Neural cell (in vitro differentiated cells): Measurements from ENCODE around the gene BCL6B. TPM values are rescaled to one million over a fixed set of nuclear protein-coding genes. Genes with fewer than 3 reads are reported as not detected.

Experiments
- H2AFZ ChIP-seq: fragments of 200-600, 300-800 bp; sonication (generic), shearing (Covaris generic); 2 replicates; pipeline ENCODE4 v1.6.0; 2014; ENCODE audit warnings: low read depth, mild to moderate bottlenecking, antibody characterized with exemption, low read length, moderate library complexity
- H3F3A ChIP-seq: fragments of 200-600 bp; shearing (Covaris generic); 2 replicates; pipeline ENCODE4 v1.6.1; 2016; ENCODE audit warnings: mild to moderate bottlenecking, moderate library complexity, mixed read lengths, antibody characterized with exemption, low read length; ENCODE audit not compliant: insufficient read depth, poor library complexity, severe bottlenecking
- H3K27ac ChIP-seq: fragments of 200-600, 300-800 bp; sonication (generic), shearing (Covaris generic); 2 replicates; pipeline ENCODE4 v1.5.1; 2014; ENCODE audit warnings: mild to moderate bottlenecking, low read length, moderate library complexity
- H3K27me3 ChIP-seq: fragments of 300-800, 200-600 bp; sonication (generic), shearing (Covaris generic); 2 replicates; pipeline ENCODE4 v1.6.0; 2014; ENCODE audit warnings: mild to moderate bottlenecking, low read depth, low read length, moderate library complexity; ENCODE audit not compliant: insufficient read depth
- H3K36me3 ChIP-seq: fragments of 300-800, 200-600 bp; sonication (generic), shearing (Covaris generic); 2 replicates; pipeline ENCODE4 v1.5.1; 2014; ENCODE audit warnings: mild to moderate bottlenecking, antibody characterized with exemption, low read length, moderate library complexity; ENCODE audit not compliant: insufficient read depth
- H3K4me2 ChIP-seq: fragments of 300-800, 200-600 bp; sonication (generic), shearing (Covaris generic); 2 replicates; pipeline ENCODE4 v1.6.0; 2014; ENCODE audit warnings: mild to moderate bottlenecking, low read length
- H3K4me3 ChIP-seq: fragments of 300-800, 200-600 bp; sonication (generic), shearing (Covaris generic); 2 replicates; pipeline ENCODE4 v1.5.1; 2014; ENCODE audit warnings: mild to moderate bottlenecking, low read length, moderate library complexity
- H3K79me2 ChIP-seq: fragments of 200-600 bp; shearing (Covaris generic); replicated peaks from 2 replicates; pipeline ENCODE4 v1.6.0; 2014; ENCODE audit warnings: mild to moderate bottlenecking, low read length, moderate library complexity; ENCODE audit not compliant: insufficient read depth
- H3K9ac ChIP-seq: fragments of 300-800, 200-600 bp; sonication (generic), shearing (Covaris generic); 2 replicates; pipeline ENCODE4 v1.6.1; 2016; ENCODE audit warnings: mild to moderate bottlenecking, low read length, mixed read lengths
- H3K9me2 ChIP-seq: fragments of 200-600 bp; shearing (Covaris generic); 2 replicates; pipeline ENCODE4 v1.6.1; 2016; ENCODE audit warnings: mild to moderate bottlenecking, low read length, mixed read lengths; ENCODE audit not compliant: insufficient read depth
- H3K9me3 ChIP-seq: fragments of 200-600, 300-800 bp; sonication (generic), shearing (Covaris generic); 2 replicates; pipeline ENCODE4 v1.6.1; 2016; ENCODE audit warnings: mild to moderate bottlenecking, mixed run types, low read length, moderate library complexity, mixed read lengths
- H4K20me1 ChIP-seq: fragments of 200-600 bp; shearing (Covaris generic); 2 replicates; pipeline ENCODE4 v1.6.1; 2016; ENCODE audit warnings: mild to moderate bottlenecking, mixed run types; ENCODE audit not compliant: insufficient read depth
- CTCF ChIP-seq: fragments of 450-650 bp; IDR thresholded peaks from 2 replicates; pipeline ENCODE4 v1.5.1; 2014; ENCODE audit warnings: antibody characterized with exemption, mild to moderate bottlenecking, moderate library complexity; ENCODE audit not compliant: poor library complexity, severe bottlenecking
- EP300 ChIP-seq: fragments of 450-650 bp; conservative IDR thresholded peaks from 2 replicates; pipeline ENCODE4 v1.6.1; 2014; ENCODE audit warnings: antibody characterized with exemption, mild to moderate bottlenecking, moderate library complexity; ENCODE audit not compliant: poor library complexity, severe bottlenecking
- EZH2 ChIP-seq: fragments of 200-600, 300-800 bp; shearing (Covaris generic), sonication (generic); IDR thresholded peaks from 2 replicates; pipeline ENCODE4 v1.6.1; 2014; ENCODE audit warnings: antibody characterized with exemption, low read length, borderline replicate concordance, mild to moderate bottlenecking; ENCODE audit not compliant: insufficient read depth, poor library complexity, severe bottlenecking
- MXI1 ChIP-seq: fragments of 450-650 bp; conservative IDR thresholded peaks from 2 replicates; pipeline ENCODE4 v1.6.1; 2014; ENCODE audit warnings: antibody characterized with exemption, mild to moderate bottlenecking; ENCODE audit not compliant: poor library complexity, severe bottlenecking
- POLR2AphosphoS5 ChIP-seq: IDR thresholded peaks from 2 replicates; pipeline ENCODE4 v1.6.1; 2012
- RAD21 ChIP-seq: fragments of 450-650 bp; conservative IDR thresholded peaks from 2 replicates; pipeline ENCODE4 v1.6.1; 2014; ENCODE audit warnings: antibody characterized with exemption, mild to moderate bottlenecking, moderate library complexity
- SMC3 ChIP-seq: fragments of 450-650 bp; conservative IDR thresholded peaks from 2 replicates; pipeline ENCODE4 v1.6.1; 2014; ENCODE audit warnings: antibody characterized with exemption, mild to moderate bottlenecking, moderate library complexity; ENCODE audit not compliant: poor library complexity
- TAF1 ChIP-seq: IDR thresholded peaks from 2 replicates; pipeline ENCODE4 v1.6.1; 2012; ENCODE audit warnings: low read depth
- polyA plus RNA-seq: library from polyadenylated mRNA; depleted of rRNA; stranded (reverse); fragments of >200 nt; gene quantifications from 2 replicates; pipeline ENCODE4 v1.2.3, GENCODE V29; 2014
- TF ChIP-seq, protein P1 (sequence below): IDR thresholded peaks from 2 replicates; pipeline ENCODE4 v1.6.1; 2012; ENCODE audit warnings: borderline replicate concordance

BCL6B gene
- polyA plus RNA-seq, 1 donor from 2014 or later, result not detected

DNA sequence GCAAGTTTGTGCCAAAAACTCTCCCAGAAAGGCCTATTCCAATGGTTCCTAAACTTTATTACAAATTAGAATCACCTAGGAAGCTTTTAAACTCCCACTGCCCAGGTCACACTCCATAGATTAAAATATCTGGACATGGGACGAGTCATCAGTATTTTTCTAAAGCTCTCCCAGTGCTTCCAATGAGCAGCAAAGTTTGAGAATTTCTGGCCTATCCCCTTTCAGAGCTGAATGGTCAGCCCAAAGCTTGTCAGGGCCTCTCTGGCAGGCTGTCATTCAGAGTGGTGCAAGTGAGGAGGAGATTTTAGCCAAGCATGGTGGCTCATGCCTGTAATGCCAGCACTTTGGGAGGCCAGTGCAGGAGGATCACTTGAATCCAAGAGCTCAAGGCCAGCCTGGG is 2.4 kb downstream of the BCL6B start:
- H3K27ac ChIP-seq, result no peak overlapping the region
- H3K36me3 ChIP-seq, result no peaks in the 10 kb centered on the region
- H3K9me3 ChIP-seq, result no peaks in the 10 kb centered on the region
- no peak overlapping the region for H2AFZ ChIP-seq
- no peak overlapping the region for H3K4me2 ChIP-seq
- no peak overlapping the region for H3K4me3 ChIP-seq
- no peaks in the 10 kb centered on the region for H3K79me2 ChIP-seq
- H3K9ac ChIP-seq, result no peak overlapping the region
- no peaks in the 10 kb centered on the region for H3F3A ChIP-seq
- H4K20me1 ChIP-seq, result no peaks in the 10 kb centered on the region
- peaks cover 40% of the 10 kb centered on the region for H3K27me3 ChIP-seq
- TF ChIP-seq EP300, result no peak
- TF ChIP-seq TAF1, result no peak
- no peak for TF ChIP-seq SMC3
- no peak for TF ChIP-seq RAD21
- TF ChIP-seq, protein P1, sequence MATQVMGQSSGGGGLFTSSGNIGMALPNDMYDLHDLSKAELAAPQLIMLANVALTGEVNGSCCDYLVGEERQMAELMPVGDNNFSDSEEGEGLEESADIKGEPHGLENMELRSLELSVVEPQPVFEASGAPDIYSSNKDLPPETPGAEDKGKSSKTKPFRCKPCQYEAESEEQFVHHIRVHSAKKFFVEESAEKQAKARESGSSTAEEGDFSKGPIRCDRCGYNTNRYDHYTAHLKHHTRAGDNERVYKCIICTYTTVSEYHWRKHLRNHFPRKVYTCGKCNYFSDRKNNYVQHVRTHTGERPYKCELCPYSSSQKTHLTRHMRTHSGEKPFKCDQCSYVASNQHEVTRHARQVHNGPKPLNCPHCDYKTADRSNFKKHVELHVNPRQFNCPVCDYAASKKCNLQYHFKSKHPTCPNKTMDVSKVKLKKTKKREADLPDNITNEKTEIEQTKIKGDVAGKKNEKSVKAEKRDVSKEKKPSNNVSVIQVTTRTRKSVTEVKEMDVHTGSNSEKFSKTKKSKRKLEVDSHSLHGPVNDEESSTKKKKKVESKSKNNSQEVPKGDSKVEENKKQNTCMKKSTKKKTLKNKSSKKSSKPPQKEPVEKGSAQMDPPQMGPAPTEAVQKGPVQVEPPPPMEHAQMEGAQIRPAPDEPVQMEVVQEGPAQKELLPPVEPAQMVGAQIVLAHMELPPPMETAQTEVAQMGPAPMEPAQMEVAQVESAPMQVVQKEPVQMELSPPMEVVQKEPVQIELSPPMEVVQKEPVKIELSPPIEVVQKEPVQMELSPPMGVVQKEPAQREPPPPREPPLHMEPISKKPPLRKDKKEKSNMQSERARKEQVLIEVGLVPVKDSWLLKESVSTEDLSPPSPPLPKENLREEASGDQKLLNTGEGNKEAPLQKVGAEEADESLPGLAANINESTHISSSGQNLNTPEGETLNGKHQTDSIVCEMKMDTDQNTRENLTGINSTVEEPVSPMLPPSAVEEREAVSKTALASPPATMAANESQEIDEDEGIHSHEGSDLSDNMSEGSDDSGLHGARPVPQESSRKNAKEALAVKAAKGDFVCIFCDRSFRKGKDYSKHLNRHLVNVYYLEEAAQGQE, result no peak
- no peak for TF ChIP-seq CTCF
- no peak for TF ChIP-seq POLR2AphosphoS5
- no peak for TF ChIP-seq EZH2
- no peak for TF ChIP-seq MXI1
- no peaks in the 10 kb centered on the region for H3K9me2 ChIP-seq

DNA sequence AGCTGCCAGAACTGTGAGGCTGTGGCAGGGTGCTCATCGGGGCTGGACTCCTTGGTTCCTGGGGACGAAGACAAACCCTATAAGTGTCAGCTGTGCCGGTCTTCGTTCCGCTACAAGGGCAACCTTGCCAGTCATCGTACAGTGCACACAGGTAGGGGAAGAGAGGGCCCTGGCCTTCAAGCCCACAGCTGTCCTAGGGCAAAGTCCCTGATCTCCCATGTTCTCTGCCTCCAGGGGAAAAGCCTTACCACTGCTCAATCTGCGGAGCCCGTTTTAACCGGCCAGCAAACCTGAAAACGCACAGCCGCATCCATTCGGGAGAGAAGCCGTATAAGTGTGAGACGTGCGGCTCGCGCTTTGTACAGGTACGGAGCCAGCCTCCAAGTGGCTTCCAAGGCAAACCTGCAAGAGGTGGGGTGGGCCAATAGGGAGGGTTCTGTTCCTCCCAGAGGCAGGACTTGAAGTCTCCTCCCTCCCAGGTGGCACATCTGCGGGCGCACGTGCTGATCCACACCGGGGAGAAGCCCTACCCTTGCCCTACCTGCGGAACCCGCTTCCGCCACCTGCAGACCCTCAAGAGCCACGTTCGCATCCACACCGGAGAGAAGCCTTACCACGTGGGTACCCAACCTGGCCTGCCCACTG is 3.7 kb downstream of the BCL6B start:
- H3K9me3 ChIP-seq, result no peaks in the 10 kb centered on the region
- H3K9me2 ChIP-seq, result no peaks in the 10 kb centered on the region
- no peaks in the 10 kb centered on the region for H3K36me3 ChIP-seq
- H3K27ac ChIP-seq, result no peak overlapping the region
- H3F3A ChIP-seq, result no peaks in the 10 kb centered on the region
- no peaks in the 10 kb centered on the region for H3K79me2 ChIP-seq
- no peak overlapping the region for H2AFZ ChIP-seq
- no peak for TF ChIP-seq SMC3
- TF ChIP-seq POLR2AphosphoS5, result no peak
- no peak for TF ChIP-seq EP300
- TF ChIP-seq MXI1, result no peak
- TF ChIP-seq CTCF, result no peak
- no peak for TF ChIP-seq EZH2
- no peak for TF ChIP-seq RAD21
- TF ChIP-seq, protein P1, result no peak
- no peaks in the 10 kb centered on the region for H4K20me1 ChIP-seq
- no peak overlapping the region for H3K4me2 ChIP-seq
- no peak overlapping the region for H3K4me3 ChIP-seq
- H3K27me3 ChIP-seq, result peaks cover 30% of the 10 kb centered on the region
- no peak overlapping the region for H3K9ac ChIP-seq
